HepG2 (cell line): ENCODE data around the gene ARF6. TPM values are rescaled to one million over a fixed set of nuclear protein-coding genes. Genes with fewer than 3 reads are reported as not detected.

Source experiments
- AHDC1 ChIP-seq: sonication (generic); formaldehyde crosslinking; IDR thresholded peaks from 2 replicates; pipeline ENCODE4 v1.5.1; 2020; ENCODE audit warnings: mild to moderate bottlenecking, missing genetic modification reagents, borderline replicate concordance
- ATRX ChIP-seq: sonication (generic); formaldehyde crosslinking; IDR thresholded peaks from 2 replicates; pipeline ENCODE4 v1.4.0; 2020; ENCODE audit warnings: missing genetic modification reagents, borderline replicate concordance
- CBX5 ChIP-seq: sonication (generic); formaldehyde crosslinking; IDR thresholded peaks from 2 replicates; pipeline ENCODE4 v1.4.0; 2020; ENCODE audit warnings: missing genetic modification reagents, borderline replicate concordance
- HMG20A ChIP-seq: IDR thresholded peaks from 2 replicates; pipeline ENCODE4 v1.6.1; 2016; ENCODE audit warnings: borderline replicate concordance
- KAT8 ChIP-seq: IDR thresholded peaks from 2 replicates; pipeline ENCODE4 v1.6.1; 2016; ENCODE audit warnings: missing genetic modification reagents, missing compliant biosample characterization
- LRRFIP1 ChIP-seq: sonication (generic); formaldehyde crosslinking; conservative IDR thresholded peaks from 2 replicates; pipeline ENCODE4 v1.4.0; 2020; ENCODE audit warnings: missing genetic modification reagents
- MAX ChIP-seq: IDR thresholded peaks from 2 replicates; pipeline ENCODE4 v1.6.1; 2012; ENCODE audit warnings: inconsistent platforms
- MXI1 ChIP-seq: IDR thresholded peaks from 3 replicates; pipeline ENCODE4 v1.6.1; 2012; ENCODE audit warnings: low read depth, low read length, inconsistent platforms, borderline replicate concordance
- NCOA1 ChIP-seq: sonication (generic); formaldehyde crosslinking; IDR thresholded peaks from 2 replicates; pipeline ENCODE4 v1.9.0; 2021; ENCODE audit warnings: missing genetic modification reagents
- NONO ChIP-seq, 2 experiments: fragments of 450-650 bp in 1 of 2; sonication (generic) in 1 of 2; formaldehyde crosslinking in 1 of 2; IDR thresholded peaks in 1 of 2; conservative IDR thresholded peaks in 1 of 2; 2 replicates each; pipeline versions ENCODE4 v1.6.1 to v1.8.0; 2017 to 2022; ENCODE audit warnings: mild to moderate bottlenecking in 1 of 2, missing genetic modification reagents in 1 of 2, moderate library complexity in 1 of 2
- RARA ChIP-seq: IDR thresholded peaks from 2 replicates; pipeline ENCODE4 v1.6.1; 2016; ENCODE audit warnings: missing genetic modification reagents, missing compliant biosample characterization
- ZNF224 ChIP-seq: sonication (generic); formaldehyde crosslinking; IDR thresholded peaks from 2 replicates; pipeline ENCODE4 v1.5.0; 2020; ENCODE audit warnings: mild to moderate bottlenecking, missing genetic modification reagents
- ZNF264 ChIP-seq: sonication (generic); formaldehyde crosslinking; IDR thresholded peaks from 2 replicates; pipeline ENCODE4 v1.4.0; 2020; ENCODE audit warnings: missing genetic modification reagents
- ZNF484 ChIP-seq: sonication (generic); formaldehyde crosslinking; IDR thresholded peaks from 2 replicates; pipeline ENCODE4 v1.5.1; 2020; ENCODE audit warnings: mild to moderate bottlenecking, low read depth, missing genetic modification reagents, borderline replicate concordance
- ZNF543 ChIP-seq: sonication (generic); formaldehyde crosslinking; IDR thresholded peaks from 2 replicates; pipeline ENCODE4 v1.4.0; 2020; ENCODE audit warnings: mild to moderate bottlenecking, missing genetic modification reagents
- polyA plus RNA-seq, 8 experiments: library from polyadenylated mRNA; depleted of rRNA in 3 of 8; stranded (reverse) in 7 of 8; unstranded in 1 of 8; fragments of >200 nt; fragmentation: Illumina TruSeq in 4 of 8; extraction: Trizol in 4 of 8; gene quantifications; 2 replicates each; pipeline versions ENCODE4 v1.2.1 to v1.2.3, GENCODE V29; 2011 to 2016; ENCODE audit warnings: low read depth in 4 of 8, missing spikeins in 1 of 8, mixed read lengths in 1 of 8; ENCODE audit not compliant: insufficient read depth in 1 of 8
- total RNA-seq, 5 experiments: library from RNA; depleted of rRNA; stranded (reverse); fragments of >200 nt; fragmentation: Illumina TruSeq; extraction: Trizol; gene quantifications; 2 replicates each; pipeline ENCODE4 v1.2.3, GENCODE V29; 2016; ENCODE audit warnings: low read depth in 1 of 5
- TF ChIP-seq, protein P1 (sequence below): sonication (generic); formaldehyde crosslinking; IDR thresholded peaks from 2 replicates; pipeline ENCODE4 v1.4.0; 2020; ENCODE audit warnings: missing genetic modification reagents, low read depth, mild to moderate bottlenecking, borderline replicate concordance
- TF ChIP-seq, protein P2 (sequence below): sonication (generic); formaldehyde crosslinking; IDR thresholded peaks from 2 replicates; pipeline ENCODE4 v1.4.0; 2020; ENCODE audit warnings: missing genetic modification reagents; ENCODE audit errors: not compliant biosample characterization

Gene ARF6
- total and polyA plus RNA-seq, 2 of the 13 experiments (the other 11 are each of a cell fraction or from before 2014, with no cell fraction given) = 12.7 to 31.9 TPM

- peak; percentile 56; the same call in 1 of the 2 replicates for TF ChIP-seq AHDC1 (CRISPR knock-in tag)
- TF ChIP-seq ZNF264 (CRISPR knock-in tag) = peak; percentile 77
- TF ChIP-seq, protein P1, sequence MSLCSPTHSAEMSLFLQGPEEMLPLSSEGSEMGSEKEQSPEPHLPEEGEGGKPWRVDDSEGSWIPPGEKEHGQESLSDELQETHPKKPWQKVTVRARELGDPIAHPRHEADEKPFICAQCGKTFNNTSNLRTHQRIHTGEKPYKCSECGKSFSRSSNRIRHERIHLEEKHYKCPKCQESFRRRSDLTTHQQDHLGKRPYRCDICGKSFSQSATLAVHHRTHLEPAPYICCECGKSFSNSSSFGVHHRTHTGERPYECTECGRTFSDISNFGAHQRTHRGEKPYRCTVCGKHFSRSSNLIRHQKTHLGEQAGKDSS (CRISPR knock-in tag) = peak; percentile 71; the same call in 1 of the 2 replicates
- no peak for TF ChIP-seq LRRFIP1 (CRISPR knock-in tag)
- TF ChIP-seq MXI1 = 0 out of 3 replicates have a peak, but pooled peaks have one; percentile 19
- 0 out of 2 replicates have a peak, but pooled peaks have one; percentile 33 for TF ChIP-seq ZNF484
- TF ChIP-seq RARA (CRISPR knock-in tag) = peak; percentile 59
- no peak for TF ChIP-seq ATRX (CRISPR knock-in tag)
- TF ChIP-seq HMG20A (CRISPR knock-in tag) = peak; percentile 45; the same call in 1 of the 2 replicates
- peak; percentile 45; the same call in 1 of the 2 replicates for TF ChIP-seq KAT8 (CRISPR knock-in tag)
- TF ChIP-seq CBX5 (CRISPR knock-in tag) = 0 out of 2 replicates have a peak, but pooled peaks have one; percentile 29
- TF ChIP-seq NONO (IDR thresholded peaks at IDR 0.05) = no peak
- peak; percentile 59; the same call in 1 of the 2 replicates for TF ChIP-seq NONO (CRISPR knock-in tag; conservative IDR thresholded peaks at IDR 0.05)
- TF ChIP-seq MAX = peak; percentile 10; the same call in 1 of the 2 replicates
- no peak for TF ChIP-seq NCOA1 (CRISPR knock-in tag)
- TF ChIP-seq, protein P2, sequence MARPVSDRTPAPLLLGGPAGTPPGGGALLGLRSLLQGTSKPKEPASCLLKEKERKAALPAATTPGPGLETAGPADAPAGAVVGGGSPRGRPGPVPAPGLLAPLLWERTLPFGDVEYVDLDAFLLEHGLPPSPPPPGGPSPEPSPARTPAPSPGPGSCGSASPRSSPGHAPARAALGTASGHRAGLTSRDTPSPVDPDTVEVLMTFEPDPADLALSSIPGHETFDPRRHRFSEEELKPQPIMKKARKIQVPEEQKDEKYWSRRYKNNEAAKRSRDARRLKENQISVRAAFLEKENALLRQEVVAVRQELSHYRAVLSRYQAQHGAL (CRISPR knock-in tag) = no peak
- no peak for TF ChIP-seq ZNF224
- TF ChIP-seq ZNF543 (CRISPR knock-in tag) = peak; percentile 42; the same call in 1 of the 2 replicates
Observed at GRCh38 chr14:49879646-49880204, 13.2 kb upstream of the ARF6 start (continued).
